GM12864 (cell line): Measurements from ENCODE around the gene ANKS3.
A peak's percentile ranks its signal among the peaks of the same experiment; 100 is the strongest.

Source experiments
- DNase-seq: peaks from one replicate; pipeline ENCODE4 v3.0.0-alpha.2; 2011; ENCODE audit warnings: low read depth
- H3K4me3 ChIP-seq: 2 replicates; pipeline ENCODE4 v1.5.1; 2011; ENCODE audit warnings: mild to moderate bottlenecking, low read depth, low read length, control low read depth
- CTCF ChIP-seq: IDR thresholded peaks from 2 replicates; pipeline ENCODE4 v1.5.1; 2011; ENCODE audit warnings: low read depth, mild to moderate bottlenecking, moderate library complexity, low read length, control low read depth, inconsistent platforms; ENCODE audit errors: missing control alignments

ANKS3 gene

DNA sequence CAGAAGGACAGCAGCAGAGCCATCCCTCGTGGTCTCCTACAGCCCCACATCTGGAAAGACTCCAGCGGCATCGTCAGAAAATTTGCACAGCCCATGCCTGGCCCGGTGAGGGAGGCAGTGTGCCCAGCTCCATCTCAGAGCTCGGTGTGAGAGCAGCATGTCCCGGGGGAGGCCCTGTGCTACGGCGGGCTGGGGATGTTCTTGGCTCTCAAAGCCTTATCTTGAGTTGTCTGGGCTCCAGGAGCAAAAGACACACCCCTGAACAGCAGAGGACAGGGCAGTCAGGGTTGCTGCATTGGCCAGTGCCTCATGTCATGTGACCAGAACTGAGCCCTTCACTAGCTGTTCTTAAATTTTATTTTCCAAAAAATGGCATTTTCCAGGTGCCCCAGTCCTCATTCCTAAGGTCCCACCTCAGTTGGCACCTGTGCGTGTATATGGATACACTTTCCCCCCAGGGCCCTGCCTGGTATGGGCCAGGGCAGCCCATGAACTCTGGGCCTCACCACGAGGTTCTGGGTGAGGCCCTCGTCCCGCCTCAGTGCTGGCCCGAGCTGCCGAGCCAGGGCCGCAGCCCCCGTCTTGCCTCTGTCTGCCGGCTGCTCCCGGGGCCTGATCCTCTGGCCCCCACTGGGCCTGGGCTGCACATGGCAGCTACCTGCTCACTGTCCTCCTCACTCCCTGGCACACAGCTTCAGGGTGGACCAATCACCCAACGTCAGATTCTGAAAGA is 37.7 kb downstream of the ANKS3 start:
- no peak overlapping the region for H3K4me3 ChIP-seq
- DNase-seq = no peak
- TF ChIP-seq CTCF = no peak

GRCh38 chr16:4695473-4696171 is 38.4 kb downstream of the ANKS3 start:
- no peak for DNase-seq
- H3K4me3 ChIP-seq = no peak overlapping the region
- no peak for TF ChIP-seq CTCF

GRCh38 chr16:4694642-4695451 is 39.2 kb downstream of the ANKS3 start:
- H3K4me3 ChIP-seq = peak overlapping the region; percentile 97
- no peak for TF ChIP-seq CTCF
- DNase-seq = no peak

GRCh38 chr16:4693956-4694641 is 40.0 kb downstream of the ANKS3 start:
- TF ChIP-seq CTCF = no peak
- H3K4me3 ChIP-seq = peak overlapping the region; percentile 97
- DNase-seq = no peak

- no peak for TF ChIP-seq CTCF
- H3K4me3 ChIP-seq = peak within 1 kb of the TSS; percentile 97
- DNase-seq = peak; percentile 75
Observed at GRCh38 chr16:4693296-4693955, 40.6 kb downstream of the ANKS3 start, which contains the start of gene NUDT16L1. TSS of gene NUDT16L1 (plus strand) at chr16:4693562. CDS start at chr16:4693727, 165 bp downstream.
